ENCODE results near the gene BNIP1. TPM values are rescaled to one million over a fixed set of nuclear protein-coding genes. Genes with fewer than 3 reads are reported as not detected.

The BNIP1 gene
- total RNA-seq, 4 donors from 2014 or later, result 6.1 to 11.5 (median 6.8) TPM

- H3K4me1 ChIP-seq, result no peaks in the 10 kb centered on the region
- no peak overlapping the region for H3K27ac ChIP-seq
- WGBS, 2 donors (ENCODE audit: low coverage in 1 of 2), result 91 to 100% methylated on average over 1 to 3 of the region's 5 CpGs
- no peaks in the 10 kb centered on the region for H3K9me3 ChIP-seq
- H3K36me3 ChIP-seq, result peaks cover 0 to 86% of the 10 kb centered on the region in 2 donors
- H3K4me3 ChIP-seq, result no peak overlapping the region
- H3K27me3 ChIP-seq, result no peaks in the 10 kb centered on the region
- no peak for TF ChIP-seq POLR2AphosphoS5 (IDR thresholded peaks at IDR 0.05)
- no peak for TF ChIP-seq CTCF (IDR thresholded peaks at IDR 0.05)
- no peak for ATAC-seq
These were observed 16.8 kb downstream of the BNIP1 start for GRCh38 chr5:173161148-173161547.

- 80% methylated on average over 1 of the region's 7 CpGs; no CpG with 5 or more reads in 1 of the 2 donors for WGBS, 2 donors (ENCODE audit: low coverage in 1 of 2)
- Histone ChIP-seq H3K4me3 (no peak overlapping the region), H3K4me1 (no peaks in the 10 kb centered on the region), H3K9me3 (no peaks in the 10 kb centered on the region), H3K36me3 (peaks cover 0 to 65% of the 10 kb centered on the region in 2 donors), H3K27ac (no peak overlapping the region), H3K27me3 (no peaks in the 10 kb centered on the region)
- no peak for ATAC-seq
- no peak for TF ChIP-seq EP300 (IDR thresholded peaks at IDR 0.05)
- TF ChIP-seq POLR2AphosphoS5 (IDR thresholded peaks at IDR 0.05), result no peak
- TF ChIP-seq POLR2A (IDR thresholded peaks at IDR 0.05), result no peak
- TF ChIP-seq CTCF (IDR thresholded peaks at IDR 0.05), result peak in 1 of 4 experiments; percentile 12
These were observed 18.9 kb downstream of the BNIP1 start for GRCh38 chr5:173163219-173163618.

- no peak for ATAC-seq
- no peak overlapping the region for H3K4me3 ChIP-seq
- H3K4me1 ChIP-seq, result no peaks in the 10 kb centered on the region
- TF ChIP-seq POLR2AphosphoS5 (IDR thresholded peaks at IDR 0.05) (no peak), CTCF (IDR thresholded peaks at IDR 0.05) (no peak), EP300 (IDR thresholded peaks at IDR 0.05) (no peak), POLR2A (IDR thresholded peaks at IDR 0.05) (no peak)
- peaks cover 0 to 43% of the 10 kb centered on the region in 2 donors for H3K36me3 ChIP-seq
- no peaks in the 10 kb centered on the region for H3K27me3 ChIP-seq
- no peaks in the 10 kb centered on the region for H3K9me3 ChIP-seq
- H3K27ac ChIP-seq, result no peak overlapping the region
- WGBS, 2 donors (ENCODE audit: low coverage in 1 of 2), result 78 to 80% methylated on average over 1 to 2 of the region's 2 CpGs
These were observed 21.1 kb downstream of the BNIP1 start for GRCh38 chr5:173165177-173166016.

GRCh38 chr5:173172166-173172565 is 27.8 kb downstream of the BNIP1 start:
- WGBS, 2 donors (ENCODE audit: low coverage in 1 of 2), result 70 to 79% methylated on average over 6 to 8 of the region's 8 CpGs
- H3K27ac ChIP-seq, result no peak overlapping the region
- H3K9me3 ChIP-seq, result no peaks in the 10 kb centered on the region
- H3K27me3 ChIP-seq, result no peaks in the 10 kb centered on the region
- H3K4me3 ChIP-seq, result no peak overlapping the region
- no peaks in the 10 kb centered on the region for H3K4me1 ChIP-seq
- no peak for ATAC-seq
- TF ChIP-seq POLR2A (IDR thresholded peaks at IDR 0.05), result no peak
- no peak for TF ChIP-seq EP300 (IDR thresholded peaks at IDR 0.05)
- TF ChIP-seq POLR2AphosphoS5 (IDR thresholded peaks at IDR 0.05), result no peak
- TF ChIP-seq CTCF (IDR thresholded peaks at IDR 0.05), result no peak
- H3K36me3 ChIP-seq, result no peaks in the 10 kb centered on the region

- H3K4me3 ChIP-seq, result no peak overlapping the region
- no peaks in the 10 kb centered on the region for H3K36me3 ChIP-seq
- TF ChIP-seq CTCF (IDR thresholded peaks at IDR 0.05) (no peak), EP300 (IDR thresholded peaks at IDR 0.05) (no peak)
- no peak for ATAC-seq
- H3K9me3 ChIP-seq, result peaks cover 0 to 10% (median 0%) of the 10 kb centered on the region in 3 donors
- no peaks in the 10 kb centered on the region for H3K27me3 ChIP-seq
- 24 to 38% methylated on average over 4 of the region's 4 CpGs for WGBS, 2 donors (ENCODE audit: low coverage in 1 of 2)
- no peaks in the 10 kb centered on the region for H3K4me1 ChIP-seq
- H3K27ac ChIP-seq, result no peak overlapping the region
These were observed 31.2 kb downstream of the BNIP1 start for GRCh38 chr5:173175523-173175922.

All from gastroesophageal sphincter (tissue), 4 donors.